HG03354 (cell line): Measurements from ENCODE around the gene C1orf210.

Source experiments
- ATAC-seq: cut with Tn5 transposase; IDR thresholded peaks from one replicate; pipeline ENCODE4 v1.9.1; 2021; ENCODE audit warnings: mild to moderate bottlenecking; ENCODE audit not compliant: unreplicated experiment, poor library complexity, severe bottlenecking

C1orf210 gene

DNA sequence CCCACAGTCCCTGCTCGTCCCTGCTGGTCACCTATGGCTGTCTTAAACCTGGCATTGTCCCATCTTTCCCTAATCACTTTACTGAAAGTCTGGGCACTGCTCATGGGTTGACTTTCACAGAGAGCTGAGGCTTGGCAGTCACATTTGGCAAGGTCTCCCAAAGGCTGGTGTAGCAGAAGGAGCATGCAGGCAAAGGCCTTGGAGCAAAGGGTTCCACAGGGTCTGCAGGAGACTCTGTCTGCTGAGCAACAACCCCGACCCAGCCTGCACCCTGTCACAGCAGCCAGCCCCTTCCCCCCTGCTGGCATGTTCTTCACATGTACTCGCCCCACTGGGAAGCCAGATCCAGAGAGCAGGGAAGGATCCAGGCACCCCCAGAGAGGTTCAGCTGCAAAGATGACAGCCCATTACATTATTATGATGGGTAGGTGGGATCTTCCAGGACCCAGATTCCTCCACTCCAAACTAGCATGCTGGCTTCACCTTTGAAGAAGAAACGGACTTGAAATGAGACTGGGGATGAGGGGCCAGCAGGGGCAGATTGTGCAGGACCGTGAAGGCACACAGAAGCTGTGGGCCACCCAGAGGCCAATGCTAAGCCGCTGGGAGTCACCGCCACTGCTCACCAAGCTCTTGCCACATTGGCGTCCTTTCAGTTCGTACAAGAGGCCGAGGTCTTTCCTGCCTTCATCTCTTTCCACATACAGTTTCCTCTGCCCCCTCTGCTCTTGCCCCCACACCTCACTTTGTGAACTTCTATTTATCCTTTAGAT, 29.8 kb downstream of the C1orf210 start:
- no peak for ATAC-seq

- no peak for ATAC-seq
Measured at GRCh38 chr1:43253876-43254275, 31.5 kb downstream of the C1orf210 start.

GRCh38 chr1:43253173-43253572, 32.2 kb downstream of the C1orf210 start:
- no peak for ATAC-seq

- no peak for ATAC-seq
Measured at GRCh38 chr1:43252225-43252624, 33.2 kb downstream of the C1orf210 start.

- ATAC-seq, result no peak
Measured at GRCh38 chr1:43251024-43251423, 34.4 kb downstream of the C1orf210 start.

GRCh38 chr1:43250351-43250761, 35.0 kb downstream of the C1orf210 start:
- no peak for ATAC-seq

DNA sequence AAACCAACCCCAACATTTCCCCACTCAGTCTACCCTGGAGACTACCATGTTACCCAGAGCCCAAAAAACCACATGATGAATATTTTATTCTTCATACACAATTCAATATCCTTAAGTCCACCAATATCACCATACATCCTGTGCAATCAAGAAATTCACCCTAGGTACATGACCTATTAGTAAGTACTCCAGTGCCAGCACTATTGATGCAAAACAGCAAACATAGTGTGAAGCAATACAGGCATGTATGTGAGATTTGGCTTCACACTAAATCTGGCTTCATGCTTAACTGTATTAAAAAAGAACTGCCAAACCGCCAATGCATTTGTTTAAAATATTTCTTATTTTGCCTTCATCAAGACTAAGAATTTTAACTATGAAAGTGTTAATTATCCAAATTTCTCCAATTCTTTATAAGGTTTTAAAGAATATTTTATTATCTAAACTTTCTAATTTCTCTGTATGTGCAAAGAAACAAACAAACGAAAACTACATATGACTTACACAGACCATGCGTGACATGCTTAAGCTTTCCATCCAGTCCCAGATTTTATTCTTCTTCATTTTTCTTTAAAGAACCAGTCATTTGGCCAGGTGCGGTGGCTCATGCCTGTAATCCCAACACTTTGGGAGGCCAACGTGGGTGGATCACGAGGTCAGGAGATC, 38.0 kb downstream of the C1orf210 start:
- ATAC-seq, result no peak

- ATAC-seq, result no peak
Measured at GRCh38 chr1:43246466-43247213, 38.7 kb downstream of the C1orf210 start.

DNA sequence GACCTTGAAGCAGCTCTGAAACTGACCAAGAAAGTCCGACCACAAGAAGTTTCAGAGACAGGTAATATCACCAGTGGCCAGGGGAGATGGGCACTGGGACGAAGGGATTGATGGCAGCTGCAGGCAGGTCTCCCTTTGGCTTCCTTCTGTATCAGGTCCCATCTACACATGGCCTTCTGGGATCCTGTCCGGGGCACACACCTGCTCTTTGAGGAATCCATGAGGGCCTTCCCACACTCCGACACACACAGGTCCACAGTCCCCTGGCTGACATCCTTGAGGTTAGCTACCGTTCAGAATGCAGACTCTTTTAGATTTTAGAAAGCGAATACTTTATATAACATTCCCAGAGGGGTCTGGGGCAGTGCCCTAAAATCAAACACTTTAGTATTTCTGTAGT, 42.1 kb downstream of the C1orf210 start:
- no peak for ATAC-seq

DNA sequence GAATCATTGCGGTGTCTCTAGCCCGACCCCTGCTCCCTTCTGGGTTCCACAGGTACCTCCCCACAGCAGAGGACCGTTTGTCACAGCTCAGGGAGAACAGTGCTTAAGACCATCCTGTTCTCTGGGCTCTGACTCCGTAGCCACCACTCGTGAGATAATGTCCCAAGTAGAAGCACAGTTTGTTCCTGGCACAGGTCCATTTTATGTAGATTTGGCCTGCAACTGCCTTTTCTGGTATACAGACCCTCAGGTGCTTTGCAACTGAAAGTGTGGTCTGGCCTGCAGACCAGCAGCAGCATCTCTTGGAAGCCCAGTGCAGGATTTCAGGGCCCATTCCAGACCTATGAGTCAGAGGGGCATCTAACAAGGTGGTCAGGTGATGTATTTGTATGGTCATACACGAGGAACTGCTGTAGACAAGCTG, 44.0 kb downstream of the C1orf210 start:
- no peak for ATAC-seq

DNA sequence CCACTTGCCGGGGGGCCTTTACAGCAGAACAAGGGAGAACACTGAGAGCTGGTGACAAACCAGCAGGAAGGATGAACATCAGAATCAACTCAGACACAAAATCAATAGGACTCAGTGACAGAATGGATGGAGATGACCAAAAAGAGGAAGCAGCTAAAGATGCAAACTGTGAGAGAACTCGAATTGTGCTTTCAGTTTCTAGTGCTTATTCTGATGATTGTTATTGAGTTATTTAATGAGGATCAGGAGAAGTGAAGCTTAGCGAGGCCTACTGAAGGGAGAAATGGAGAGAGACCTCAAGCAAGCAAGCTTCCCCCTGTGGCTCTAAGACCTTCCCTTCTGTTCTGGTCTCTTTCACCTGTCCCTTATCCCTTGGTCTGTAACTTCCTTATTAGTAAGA, 45.9 kb downstream of the C1orf210 start:
- ATAC-seq, result peak; percentile 86

DNA sequence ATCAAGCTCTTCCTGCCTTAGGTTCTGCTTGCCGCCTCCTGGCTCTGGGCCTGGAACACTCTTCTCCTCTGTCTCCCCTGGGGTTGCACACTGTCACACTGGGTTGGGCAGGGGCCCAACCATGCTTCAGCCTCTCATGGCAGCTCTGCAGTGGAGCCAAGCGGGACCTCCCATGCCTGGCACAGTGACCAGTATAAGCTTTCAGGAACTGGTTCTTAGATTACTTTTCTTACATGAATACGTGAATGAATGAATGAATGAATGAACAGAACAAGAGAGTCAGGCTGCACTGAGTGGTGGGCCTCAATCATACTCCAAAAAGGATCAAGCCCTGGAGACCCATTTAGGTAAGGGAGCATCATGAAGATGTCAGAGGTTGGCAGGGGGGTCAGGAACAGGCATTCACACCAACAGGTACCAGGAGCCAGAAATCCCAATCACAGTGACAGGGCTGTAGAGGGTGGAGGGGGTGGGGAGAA, 46.4 kb downstream of the C1orf210 start:
- peak; percentile 35 for ATAC-seq

GRCh38 chr1:43238085-43238484, 47.3 kb downstream of the C1orf210 start:
- no peak for ATAC-seq

- no peak for ATAC-seq
Measured at GRCh38 chr1:43237121-43237520, 48.3 kb downstream of the C1orf210 start.

GRCh38 chr1:43235451-43236121, 49.8 kb downstream of the C1orf210 start:
- no peak for ATAC-seq

GRCh38 chr1:43235040-43235439, 50.3 kb downstream of the C1orf210 start:
- no peak for ATAC-seq

- no peak for ATAC-seq
Measured at GRCh38 chr1:43234267-43234666, 51.1 kb downstream of the C1orf210 start.

DNA sequence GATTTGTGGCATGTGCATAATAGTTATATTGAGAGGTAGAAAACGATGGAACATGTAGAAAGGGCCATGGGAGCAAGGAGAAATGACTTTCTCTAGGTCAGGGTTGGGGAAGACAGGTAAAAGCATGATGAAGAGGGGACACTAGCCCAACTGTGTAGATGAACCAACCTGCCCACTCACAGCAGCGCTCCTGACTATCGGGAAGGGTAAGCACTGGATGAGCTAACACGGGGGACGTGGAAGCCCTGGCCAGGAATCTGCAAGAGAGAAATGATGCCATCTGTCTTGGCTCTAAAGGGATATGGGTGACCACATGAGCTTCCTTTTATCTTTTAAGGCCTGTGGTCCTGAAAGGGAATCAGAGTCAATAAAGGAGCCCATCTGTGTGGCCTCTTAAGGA, 51.8 kb downstream of the C1orf210 start:
- no peak for ATAC-seq

GRCh38 chr1:43232482-43232881, 52.9 kb downstream of the C1orf210 start:
- no peak for ATAC-seq

GRCh38 chr1:43232074-43232473, 53.3 kb downstream of the C1orf210 start:
- ATAC-seq, result no peak
